PC-3 (cell line): ENCODE measurements around the gene JAG2.

Experiments
- CTCF ChIP-seq: fragments of 300-600 bp; sonication (generic); conservative IDR thresholded peaks from 2 replicates; pipeline ENCODE4 v1.5.1; 2017; ENCODE audit warnings: antibody characterized with exemption, low read depth, mild to moderate bottlenecking, low read length
- EZH2 ChIP-seq: fragments of 300-600 bp; sonication (generic); IDR thresholded peaks from one replicate; pipeline ENCODE4 v1.6.1; 2017; ENCODE audit warnings: antibody characterized with exemption, mild to moderate bottlenecking, low read length; ENCODE audit not compliant: unreplicated experiment
- EZH2phosphoT487 ChIP-seq: fragments of 300-600 bp; sonication (generic); IDR thresholded peaks from 2 replicates; pipeline ENCODE4 v1.6.1; 2018; ENCODE audit warnings: mild to moderate bottlenecking, antibody characterized with exemption, low read length, borderline replicate concordance

GRCh38 chr14:105208738-105209075 lies 40.1 kb upstream of the JAG2 start:
- TF ChIP-seq CTCF (no peak), EZH2phosphoT487 (no peak), EZH2 (no peak)
